Thyroid gland (tissue), 4 donors: ENCODE data around the gene ASCL5.

Experiments
- CTCF ChIP-seq, 6 experiments: fragments of 200-600 bp in 3 of 6; fragments of 450-650 bp in 3 of 6; sonication (generic) in 3 of 6; IDR thresholded peaks; one replicate each; pipeline ENCODE4 v1.5.1; 2016 to 2019; ENCODE audit warnings: antibody characterized with exemption in 6 of 6, mild to moderate bottlenecking in 2 of 6, inconsistent platforms in 1 of 6, moderate library complexity in 1 of 6
- POLR2A ChIP-seq, 2 donors: fragments of 450-650 bp; IDR thresholded peaks; one replicate each; pipeline ENCODE4 v1.6.1; 2017; ENCODE audit warnings: antibody characterized with exemption in 2 of 2, mild to moderate bottlenecking in 2 of 2, moderate library complexity in 1 of 2

- no peak for TF ChIP-seq POLR2A (IDR thresholded peaks at IDR 0.05)
- no peak for TF ChIP-seq CTCF (IDR thresholded peaks at IDR 0.05)
Measured at GRCh38 chr1:201074018-201074417, 53.0 kb downstream of the ASCL5 start.
